Ovary (tissue), 9 donors: ENCODE data around the gene NEFH. TPM values are rescaled to one million over a fixed set of nuclear protein-coding genes. Genes with fewer than 3 reads are reported as not detected.

ENCODE experiments used
- DNase-seq, 5 donors: peaks; one replicate each; pipeline ENCODE4 v3.0.0-alpha.2; 2019 to 2020
- H3K27ac ChIP-seq, 2 donors: fragments of 200-600 bp; one replicate each; pipeline versions ENCODE4 v1.5.1 to v1.8.0; 2019 to 2022
- H3K27me3 ChIP-seq: fragments of 200-600 bp; one replicate; pipeline ENCODE4 v1.8.0; 2022
- H3K36me3 ChIP-seq: fragments of 200-600 bp; sonication (generic); one replicate; pipeline ENCODE4 v1.5.1; 2019
- H3K4me1 ChIP-seq: one replicate; pipeline ENCODE4 v1.8.1; 2013; ENCODE audit warnings: mild to moderate bottlenecking, moderate library complexity; ENCODE audit not compliant: insufficient read depth
- H3K4me3 ChIP-seq: fragments of 200-600 bp; sonication (generic); one replicate; pipeline ENCODE4 v1.5.1; 2017
- H3K9me3 ChIP-seq, 2 donors: fragments of 200-600 bp in 1 of 2; sonication (generic) in 1 of 2; one replicate each; pipeline versions ENCODE4 v1.5.1 to v1.8.1; 2013 to 2019; ENCODE audit warnings: mild to moderate bottlenecking in 1 of 2, moderate library complexity in 1 of 2
- EP300 ChIP-seq: sonication (generic); formaldehyde crosslinking; IDR thresholded peaks from one replicate; pipeline ENCODE4 v1.6.1; 2017; ENCODE audit warnings: antibody characterized with exemption
- POLR2A ChIP-seq: fragments of 450-650 bp; IDR thresholded peaks from one replicate; pipeline ENCODE4 v1.6.1; 2017; ENCODE audit warnings: antibody characterized with exemption, mild to moderate bottlenecking, moderate library complexity
- WGBS, 3 donors: extraction: QIAGEN DNeasy Blood & Tissue Kit in 1 of 3; methylation state at CpG; one replicate each; pipeline versions ENCODE4 v1.1.5 to v1.1.7; 2013 to 2017; 5-methylcytosine and 5-hydroxymethylcytosine counted together
- intact Hi-C, 4 donors: fragments of 100-400 bp; cut with DNase I; formaldehyde crosslinking; loops; one replicate each; pipeline versions ENCODE4 v1.11.0 to v1.15.1; 2022 to 2023
- polyA plus RNA-seq, 2 donors: library from polyadenylated mRNA; stranded (reverse); fragments of 200-250 nt in 1 of 2; fragments of 350-450 nt in 1 of 2; fragmentation: Illumina TruSeq in 1 of 2; extraction: RNeasy Lipid Tissue Mini Kit (QIAGEN cat#74804) in 1 of 2; gene quantifications; one replicate each; pipeline ENCODE4 v1.2.3, GENCODE V29; 2013 to 2014
- total RNA-seq, 7 donors: library from RNA; depleted of rRNA in 2 of 7; stranded (reverse); fragments of >200 nt in 2 of 7; fragmentation: NEBNext Ultra II Directional in 3 of 7; extraction: Animal tissue kit (Norgen Biotek cat#: 25700) in 3 of 7; gene quantifications; one replicate each; pipeline versions ENCODE4 v1.1.0 to v1.2.4, GENCODE V29; 2016 to 2023
- TF ChIP-seq, protein P1 (sequence below), 3 donors: fragments of 450-650 bp in 2 of 3; fragments of 200-600 bp in 1 of 3; IDR thresholded peaks; one replicate each; pipeline versions ENCODE4 v1.5.1 to v1.8.0; 2016 to 2022; ENCODE audit warnings: antibody characterized with exemption in 3 of 3, mild to moderate bottlenecking in 1 of 3
- donor health status: DM: no; HTN: no; CAD: no; lungs with moderate emphysema.
- donor health status: DM: no; HTN: no; CAD: no.
- donor health status: Bipolar disorder and iron deficiency.
- donor health status: DM: yes; HTN: yes; CAD: no.
- donor health status: DM: no; HTN: no; CAD: no.
- donor health status: DM: yes; HTN: yes; CAD: no.

NEFH gene
- total and polyA plus RNA-seq, 9 donors, result 2.6 to 30.6 (median 12.4) TPM

- Histone ChIP-seq H3K4me3 (no peak overlapping the region), H3K36me3 (no peaks in the 10 kb centered on the region), H3K27me3 (no peaks in the 10 kb centered on the region), H3K27ac (no peak overlapping the region), H3K9me3 (no peaks in the 10 kb centered on the region), H3K4me1 (no peaks in the 10 kb centered on the region)
- 87 to 98% (median 91%) methylated on average over 4 of the region's 4 CpGs for WGBS, 3 donors
- no peak for DNase-seq
- intact Hi-C loops, result no loop called here
- TF ChIP-seq, protein P1, sequence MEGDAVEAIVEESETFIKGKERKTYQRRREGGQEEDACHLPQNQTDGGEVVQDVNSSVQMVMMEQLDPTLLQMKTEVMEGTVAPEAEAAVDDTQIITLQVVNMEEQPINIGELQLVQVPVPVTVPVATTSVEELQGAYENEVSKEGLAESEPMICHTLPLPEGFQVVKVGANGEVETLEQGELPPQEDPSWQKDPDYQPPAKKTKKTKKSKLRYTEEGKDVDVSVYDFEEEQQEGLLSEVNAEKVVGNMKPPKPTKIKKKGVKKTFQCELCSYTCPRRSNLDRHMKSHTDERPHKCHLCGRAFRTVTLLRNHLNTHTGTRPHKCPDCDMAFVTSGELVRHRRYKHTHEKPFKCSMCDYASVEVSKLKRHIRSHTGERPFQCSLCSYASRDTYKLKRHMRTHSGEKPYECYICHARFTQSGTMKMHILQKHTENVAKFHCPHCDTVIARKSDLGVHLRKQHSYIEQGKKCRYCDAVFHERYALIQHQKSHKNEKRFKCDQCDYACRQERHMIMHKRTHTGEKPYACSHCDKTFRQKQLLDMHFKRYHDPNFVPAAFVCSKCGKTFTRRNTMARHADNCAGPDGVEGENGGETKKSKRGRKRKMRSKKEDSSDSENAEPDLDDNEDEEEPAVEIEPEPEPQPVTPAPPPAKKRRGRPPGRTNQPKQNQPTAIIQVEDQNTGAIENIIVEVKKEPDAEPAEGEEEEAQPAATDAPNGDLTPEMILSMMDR (IDR thresholded peaks at IDR 0.05), result no peak
- TF ChIP-seq POLR2A, result no peak
- no peak for TF ChIP-seq EP300
Measured at GRCh38 chr22:29530716-29531115, 50.7 kb downstream of the NEFH start.

GRCh38 chr22:29531419-29531818, 51.4 kb downstream of the NEFH start:
- intact Hi-C loops, result no loop called here
- Histone ChIP-seq H3K36me3 (no peaks in the 10 kb centered on the region), H3K4me3 (no peak overlapping the region), H3K9me3 (no peaks in the 10 kb centered on the region), H3K4me1 (no peaks in the 10 kb centered on the region), H3K27me3 (no peaks in the 10 kb centered on the region), H3K27ac (no peak overlapping the region)
- no peak for DNase-seq
- WGBS, 3 donors, result 88 to 91% (median 91%) methylated on average over 4 of the region's 4 CpGs
- TF ChIP-seq, protein P1 (IDR thresholded peaks at IDR 0.05), result no peak
- TF ChIP-seq POLR2A, result no peak
- no peak for TF ChIP-seq EP300

DNA sequence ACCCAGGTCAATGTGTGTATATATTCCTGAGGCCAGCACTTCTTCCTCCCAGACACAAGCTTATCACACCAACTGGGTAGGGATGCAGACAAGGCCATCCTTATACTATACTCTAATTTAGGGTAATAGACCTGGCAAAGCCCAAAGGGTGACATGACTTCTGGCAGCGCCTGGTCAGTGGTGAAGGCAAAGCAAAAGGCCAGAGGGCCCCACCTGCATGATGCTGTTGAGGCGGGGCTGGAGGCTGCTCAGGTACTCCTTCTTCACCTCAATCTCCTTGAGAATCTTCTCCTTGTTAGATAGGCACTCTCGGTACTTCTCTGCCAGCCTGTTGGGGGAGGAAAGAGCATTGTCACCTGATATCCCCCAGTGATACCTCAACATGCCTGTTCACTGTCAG, 56.4 kb downstream of the NEFH start:
- TF ChIP-seq, protein P1 (IDR thresholded peaks at IDR 0.05), result no peak
- TF ChIP-seq POLR2A (no peak), EP300 (no peak)
- Histone ChIP-seq H3K4me3 (no peak overlapping the region), H3K4me1 (no peaks in the 10 kb centered on the region), H3K9me3 (no peaks in the 10 kb centered on the region), H3K27ac (no peak overlapping the region), H3K27me3 (no peaks in the 10 kb centered on the region), H3K36me3 (no peaks in the 10 kb centered on the region)
- 94 to 98% (median 94%) methylated on average over 3 of the region's 3 CpGs for WGBS, 3 donors
- no peak for DNase-seq
- intact Hi-C loops, result no loop called here

GRCh38 chr22:29539105-29539504, 59.1 kb downstream of the NEFH start:
- TF ChIP-seq POLR2A, result no peak
- TF ChIP-seq, protein P1 (IDR thresholded peaks at IDR 0.05), result no peak
- TF ChIP-seq EP300, result no peak
- Histone ChIP-seq H3K27me3 (no peaks in the 10 kb centered on the region), H3K4me3 (no peak overlapping the region), H3K27ac (no peak overlapping the region), H3K9me3 (no peaks in the 10 kb centered on the region), H3K4me1 (no peaks in the 10 kb centered on the region), H3K36me3 (no peaks in the 10 kb centered on the region)
- DNase-seq, result no peak
- intact Hi-C loops, result no loop called here
- 62 to 71% (median 67%) methylated on average over 3 of the region's 3 CpGs for WGBS, 3 donors

Other genes starting within 250 kb of the NEFH start
- 10 to 100 TPM; 16.9 to 26.8 (median 19.4) TPM for gene RHBDD3, start 212.2 kb upstream of the NEFH start, total RNA-seq
- 10 to 100 TPM in 1 of 2 donors, 1 to 10 TPM in 1; 4.2 to 22.5 TPM for gene RHBDD3, start 212.2 kb upstream of the NEFH start, polyA plus RNA-seq
- gene EWSR1, start 211.9 kb upstream of the NEFH start, total RNA-seq, result 100 to 1,000 TPM; 127 to 191 (median 170) TPM
- gene EWSR1, start 211.9 kb upstream of the NEFH start, polyA plus RNA-seq, result 100 to 1,000 TPM; 136 to 175 TPM
- gene GAS2L1, start 173.6 kb upstream of the NEFH start, total RNA-seq, result 10 to 100 TPM in 4 of 7 donors, 1 to 10 TPM in 3; 6.2 to 21.0 (median 12.5) TPM
- 1 to 10 TPM; 2.1 to 9.8 TPM for gene GAS2L1, start 173.6 kb upstream of the NEFH start, polyA plus RNA-seq
- under 1 TPM in 4 of 7 donors, not detected in 3; 0.22 to 0.53 (median 0.41) TPM for gene RASL10A, start 164.5 kb upstream of the NEFH start, total RNA-seq
- under 1 TPM; 0.30 to 0.45 TPM for gene RASL10A, start 164.5 kb upstream of the NEFH start, polyA plus RNA-seq
- gene AP1B1, start 91.6 kb upstream of the NEFH start, total RNA-seq, result 10 to 100 TPM; 19.0 to 54.0 (median 36.8) TPM
- gene AP1B1, start 91.6 kb upstream of the NEFH start, polyA plus RNA-seq, result 10 to 100 TPM; 17.7 to 43.6 TPM
- gene RFPL1, start 41.6 kb upstream of the NEFH start, total RNA-seq, result not detected
- not detected for gene RFPL1, start 41.6 kb upstream of the NEFH start, polyA plus RNA-seq
- 10 to 100 TPM; 26.2 to 46.1 (median 30.3) TPM for gene THOC5, start 73.5 kb downstream of the NEFH start, total RNA-seq
- gene THOC5, start 73.5 kb downstream of the NEFH start, polyA plus RNA-seq, result 10 to 100 TPM; 33.5 to 51.6 TPM
- 10 to 100 TPM; 18.0 to 39.6 (median 33.9) TPM for gene NIPSNAP1, start 100.9 kb downstream of the NEFH start, total RNA-seq
- 10 to 100 TPM; 27.3 to 75.9 TPM for gene NIPSNAP1, start 100.9 kb downstream of the NEFH start, polyA plus RNA-seq
- 10 to 100 TPM; 14.1 to 51.3 (median 34.5) TPM for gene NF2, start 123.4 kb downstream of the NEFH start, total RNA-seq
- 10 to 100 TPM in 1 of 2 donors, 1 to 10 TPM in 1; 6.8 to 15.5 TPM for gene NF2, start 123.4 kb downstream of the NEFH start, polyA plus RNA-seq
- under 1 TPM in 2 of 7 donors, not detected in 5; 0.07 to 0.23 TPM for gene CABP7, start 239.8 kb downstream of the NEFH start, total RNA-seq
- under 1 TPM in 1 of 2 donors, not detected in 1; 0.04 TPM for gene CABP7, start 239.8 kb downstream of the NEFH start, polyA plus RNA-seq